GM12865 (cell line): ENCODE data around the gene KLHL8.

ENCODE experiments used
- DNase-seq: peaks from one replicate; pipeline ENCODE4 v3.0.0; 2010; ENCODE audit warnings: low read depth
- H3K4me3 ChIP-seq: 2 replicates; pipeline ENCODE4 v1.5.1; 2011; ENCODE audit warnings: mild to moderate bottlenecking, low read depth, low read length, control low read depth
- CTCF ChIP-seq: IDR thresholded peaks from 2 replicates; pipeline ENCODE4 v1.5.1; 2011; ENCODE audit warnings: low read length, control low read depth, low read depth, inconsistent platforms; ENCODE audit not compliant: insufficient read depth; ENCODE audit errors: missing control alignments

The KLHL8 gene

GRCh38 chr4:87240341-87240740 lies 19.9 kb upstream of the KLHL8 start:
- DNase-seq, result no peak
- TF ChIP-seq CTCF, result no peak
- H3K4me3 ChIP-seq, result no peak overlapping the region

GRCh38 chr4:87239821-87240220 lies 19.4 kb upstream of the KLHL8 start:
- no peak for DNase-seq
- TF ChIP-seq CTCF, result no peak
- H3K4me3 ChIP-seq, result no peak overlapping the region

DNA sequence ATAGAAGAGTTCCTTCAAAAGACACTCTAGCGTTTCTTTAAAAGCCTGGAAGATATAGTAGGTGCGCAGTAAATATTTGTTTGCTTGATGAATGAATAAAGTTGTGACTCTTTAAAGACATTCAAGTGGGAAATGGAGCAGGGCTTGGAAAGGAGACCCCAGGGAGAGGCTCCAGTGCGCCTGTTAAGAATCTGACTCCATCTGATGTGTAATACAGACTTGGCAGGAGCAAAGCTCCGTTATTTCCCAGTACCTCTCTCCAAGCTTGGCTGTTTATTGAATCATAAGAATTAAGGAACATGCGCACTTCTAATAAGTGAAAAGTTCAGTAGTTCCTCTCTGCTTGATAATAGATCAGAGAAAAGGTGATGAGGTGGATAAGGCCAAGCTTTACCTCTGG lies 18.8 kb upstream of the KLHL8 start:
- no peak for DNase-seq
- no peak for TF ChIP-seq CTCF

GRCh38 chr4:87236861-87237260 lies 16.4 kb upstream of the KLHL8 start:
- no peak for DNase-seq
- TF ChIP-seq CTCF, result no peak
- H3K4me3 ChIP-seq, result no peak overlapping the region

More for the DNA sequence above, 18.8 kb upstream of the KLHL8 start:
- no peak overlapping the region for H3K4me3 ChIP-seq

DNA sequence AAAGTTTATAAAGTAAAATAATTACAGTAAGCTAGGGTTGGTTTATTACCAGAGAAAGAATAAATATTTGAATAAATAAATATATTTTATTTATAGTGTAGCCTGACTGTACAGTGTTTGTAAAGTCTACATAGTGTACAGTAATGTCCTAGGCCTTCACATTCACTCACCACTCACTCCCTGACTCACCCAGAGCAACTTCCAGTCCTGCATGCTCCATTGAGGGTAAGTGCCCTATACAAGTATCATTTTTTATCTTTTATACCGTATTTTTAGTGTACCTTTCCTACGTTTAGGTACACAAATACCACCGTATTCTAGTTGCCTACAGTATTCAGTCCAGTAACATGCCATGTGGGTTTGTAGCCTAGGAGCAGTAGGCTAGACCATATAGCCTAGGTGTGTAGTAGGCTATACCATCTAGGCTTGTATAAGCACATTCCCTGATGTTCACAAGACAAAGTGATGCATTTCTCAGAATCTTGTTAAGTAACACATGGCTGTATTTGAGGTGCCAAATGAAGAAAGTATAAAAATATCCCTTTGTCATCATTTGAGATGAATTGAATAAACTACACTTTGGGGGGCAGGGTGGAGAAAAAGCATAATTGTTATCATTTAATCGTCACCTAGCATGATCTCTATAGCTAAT lies 14.7 kb upstream of the KLHL8 start:
- H3K4me3 ChIP-seq, result peak overlapping the region; percentile 63
- no peak for DNase-seq
- no peak for TF ChIP-seq CTCF

DNA sequence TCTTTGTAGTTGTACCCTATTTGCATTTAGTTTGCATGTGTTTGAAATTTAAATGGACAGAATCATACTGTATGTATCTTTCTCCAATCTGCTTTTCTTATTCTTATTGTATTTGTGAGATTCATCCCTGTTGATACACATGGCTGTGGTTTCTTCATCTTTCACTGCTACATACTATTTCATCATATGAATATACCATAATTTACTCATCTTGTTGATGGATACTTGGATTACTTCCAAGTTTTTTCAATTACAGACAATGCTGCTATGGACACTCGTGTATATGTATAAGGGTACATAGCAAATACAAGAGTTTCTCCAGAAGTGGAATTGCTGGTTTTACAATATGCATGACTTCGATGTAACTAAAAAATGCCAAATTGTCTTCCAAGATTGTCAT lies 11.8 kb upstream of the KLHL8 start:
- TF ChIP-seq CTCF, result no peak
- DNase-seq, result no peak
- H3K4me3 ChIP-seq, result no peak overlapping the region

DNA sequence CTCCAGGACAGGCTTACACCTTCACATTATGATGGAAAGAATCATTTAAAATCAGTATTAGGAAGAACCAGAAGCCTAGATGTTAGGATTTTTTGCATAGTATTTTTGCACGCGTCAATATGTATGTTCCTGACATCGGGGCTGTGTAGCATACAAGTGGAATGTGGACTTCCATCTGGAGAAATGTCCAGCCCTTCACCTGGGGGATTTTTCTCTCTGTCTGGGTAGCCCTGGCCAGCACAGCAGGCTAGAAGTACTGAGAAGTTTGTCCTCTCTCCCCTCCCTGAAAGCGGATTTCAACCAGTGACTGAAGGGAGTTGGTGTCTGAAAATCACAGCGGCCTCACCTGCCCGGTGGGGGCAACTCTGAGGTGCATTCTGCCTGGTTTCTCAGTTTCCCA lies 10.4 kb upstream of the KLHL8 start:
- H3K4me3 ChIP-seq, result no peak overlapping the region
- no peak for TF ChIP-seq CTCF
- no peak for DNase-seq
